IMR-90 (cell line): ENCODE results near the gene PPM1J. TPM values are rescaled to one million over a fixed set of nuclear protein-coding genes. Genes with fewer than 3 reads are reported as not detected.

Experiments used
- ATAC-seq: fragments of 200-7000 bp; cut with Tn5 transposase; 2 replicates; pipeline ENCODE4 v1.9.1; 2020; ENCODE audit warnings: low read depth, mild to moderate bottlenecking, moderate library complexity
- BruUV-seq: library from RNA; stranded (reverse); fragments of 400-500 nt; replicated peaks from 2 replicates; lab custom pipeline; 2021; lab: Mats Ljungman, UMichigan
- CTCF ChIA-PET: fragments of 300-600 bp; formaldehyde crosslinking; extraction: SDS; loops from one replicate; lab custom pipeline; 2021; ENCODE audit warnings: antibody characterized with exemption; lab: Yijun Ruan, JAX
- POLR2A ChIA-PET: fragments of 300-600 bp; sonication (Branson Sonifier 250); formaldehyde crosslinking; loops from one replicate; lab custom pipeline; 2022; ENCODE audit warnings: antibody characterized with exemption; ENCODE audit not compliant: unreplicated experiment; lab: Charles Lee
- DNase-seq: peaks from one replicate; pipeline ENCODE4 v3.0.0; 2013
- H2AFZ ChIP-seq: replicated peaks from 2 replicates; pipeline ENCODE3; 2013; ENCODE audit warnings: low read length, mild to moderate bottlenecking; ENCODE audit not compliant: poor library complexity
- H2AK5ac ChIP-seq: 2 replicates; pipeline ENCODE4 v1.6.1; 2013; ENCODE audit warnings: low read depth, low read length, inconsistent platforms
- H2AK9ac ChIP-seq: replicated peaks from 2 replicates; pipeline ENCODE3; 2013; ENCODE audit warnings: mild to moderate bottlenecking, low read depth, low read length, moderate library complexity; ENCODE audit not compliant: poor library complexity
- H2BK120ac ChIP-seq: 2 replicates; pipeline ENCODE4 v1.6.1; 2013; ENCODE audit warnings: low read depth, low read length, inconsistent platforms
- H2BK15ac ChIP-seq: 3 replicates; pipeline ENCODE4 v1.6.1; 2013; ENCODE audit warnings: low read depth, low read length, inconsistent platforms
- H2BK20ac ChIP-seq: 2 replicates; pipeline ENCODE4 v1.6.1; 2013; ENCODE audit warnings: low read depth, mild to moderate bottlenecking, inconsistent platforms, low read length, moderate library complexity
- H2BK5ac ChIP-seq: 2 replicates; pipeline ENCODE4 v1.6.1; 2013; ENCODE audit warnings: mild to moderate bottlenecking, low read depth, low read length, inconsistent platforms; ENCODE audit not compliant: poor library complexity, severe bottlenecking
- H3K14ac ChIP-seq: replicated peaks from 2 replicates; pipeline ENCODE4 v1.6.1; 2013; ENCODE audit warnings: low read depth, low read length, inconsistent platforms
- H3K18ac ChIP-seq: 2 replicates; pipeline ENCODE4 v1.6.1; 2013; ENCODE audit warnings: low read depth, low read length, control low read depth
- H3K23ac ChIP-seq: 2 replicates; pipeline ENCODE4 v1.6.1; 2013; ENCODE audit warnings: low read depth, low read length, inconsistent platforms
- H3K27ac ChIP-seq: 2 replicates; pipeline ENCODE4 v1.5.1; 2013; ENCODE audit warnings: mild to moderate bottlenecking, control low read depth, low read length; ENCODE audit not compliant: insufficient read depth
- H3K27me3 ChIP-seq: 2 replicates; pipeline ENCODE4 v1.6.1; 2013; ENCODE audit warnings: low read length; ENCODE audit not compliant: control insufficient read depth, insufficient read depth
- H3K36me3 ChIP-seq: 2 replicates; pipeline ENCODE4 v1.6.1; 2013; ENCODE audit warnings: low read length, mixed read lengths; ENCODE audit not compliant: control insufficient read depth, insufficient read depth
- H3K4ac ChIP-seq: 2 replicates; pipeline ENCODE4 v1.6.1; 2013; ENCODE audit warnings: low read depth, low read length, inconsistent platforms
- H3K4me1 ChIP-seq: 2 replicates; pipeline ENCODE4 v1.6.1; 2013; ENCODE audit warnings: low read length, mixed read lengths; ENCODE audit not compliant: control insufficient read depth, insufficient read depth
- H3K4me2 ChIP-seq: 2 replicates; pipeline ENCODE4 v1.6.1; 2013; ENCODE audit warnings: low read depth, mild to moderate bottlenecking, control low read depth, low read length, moderate library complexity
- H3K4me3 ChIP-seq: 2 replicates; pipeline ENCODE4 v1.5.1; 2013; ENCODE audit warnings: low read depth, mild to moderate bottlenecking, control low read depth, low read length, moderate library complexity; ENCODE audit not compliant: insufficient read depth
- H3K56ac ChIP-seq: 2 replicates; pipeline ENCODE4 v1.6.1; 2013; ENCODE audit warnings: low read length, inconsistent platforms; ENCODE audit not compliant: insufficient read depth; ENCODE audit errors: extremely low read depth
- H3K79me1 ChIP-seq, 2 experiments: 2 replicates each; pipeline ENCODE4 v1.6.1; 2013; ENCODE audit warnings: low read length in 2 of 2, inconsistent platforms in 1 of 2, low read depth in 1 of 2
- H3K9ac ChIP-seq: 2 replicates; pipeline ENCODE4 v1.6.1; 2013; ENCODE audit warnings: low read depth, low read length, control low read depth
- H3K9me1 ChIP-seq: 2 replicates; pipeline ENCODE4 v1.6.1; 2013; ENCODE audit warnings: low read length, inconsistent platforms; ENCODE audit not compliant: insufficient read depth
- H3K9me3 ChIP-seq: 2 replicates; pipeline ENCODE4 v1.6.1; 2013; ENCODE audit warnings: low read length; ENCODE audit not compliant: control insufficient read depth, insufficient read depth
- H4K20me1 ChIP-seq: 2 replicates; pipeline ENCODE4 v1.6.1; 2013; ENCODE audit warnings: low read length, inconsistent platforms; ENCODE audit not compliant: insufficient read depth
- H4K5ac ChIP-seq: 2 replicates; pipeline ENCODE4 v1.6.1; 2013; ENCODE audit warnings: mild to moderate bottlenecking, low read depth, low read length, control low read depth
- H4K8ac ChIP-seq, 2 experiments: 2 replicates each; pipeline ENCODE4 v1.6.1; 2013; ENCODE audit warnings: low read depth in 2 of 2, low read length in 2 of 2, control low read depth in 1 of 2, inconsistent platforms in 1 of 2
- H4K91ac ChIP-seq: 2 replicates; pipeline ENCODE4 v1.6.1; 2013; ENCODE audit warnings: low read depth, low read length, inconsistent platforms; ENCODE audit not compliant: insufficient read depth
- NFE2L2 ChIP-seq: fragments of 150-350 bp; IDR thresholded peaks from 2 replicates; pipeline ENCODE4 v1.6.1; 2016; ENCODE audit warnings: low read depth, mild to moderate bottlenecking, low read length
- POLR2A ChIP-seq: IDR thresholded peaks from 2 replicates; pipeline ENCODE4 v1.6.1; 2012; ENCODE audit warnings: mild to moderate bottlenecking, low read depth, low read length
- WGBS, 2 experiments: methylation state at CpG; one replicate each; pipeline versions ENCODE4 v1.1.5 to v1.1.7; 2013; ENCODE audit warnings: missing lambda C conversion rate in 2 of 2; ENCODE audit not compliant: insufficient read length in 1 of 2; ENCODE audit errors: extremely low coverage in 2 of 2; 5-methylcytosine and 5-hydroxymethylcytosine counted together
- dilution Hi-C: fragments of 300-500 bp; cut with HindIII; formaldehyde crosslinking; loops from one replicate; pipeline ENCODE4 v1.14.3; 2018; ENCODE audit warnings: low sequenced_read_pairs; ENCODE audit not compliant: unreplicated experiment
- in situ Hi-C: fragments of 300-500 bp; cut with MboI; formaldehyde crosslinking; loops from 3 replicates; pipeline ENCODE4 v1.14.3; 2019; ENCODE audit warnings: low sequenced_read_pairs, inconsistent platforms, mixed read lengths
- intact Hi-C: fragments of 100-400 bp; cut with micrococcal nuclease; formaldehyde crosslinking; loops from 2 replicates; pipeline ENCODE4 v1.10.0; 2022
- polyA plus RNA-seq, 3 experiments: library from polyadenylated mRNA; depleted of rRNA; stranded (reverse); fragments of >200 nt; gene quantifications; 2 replicates each; pipeline ENCODE4 v1.2.3, GENCODE V29; 2012; ENCODE audit warnings: low replicate concordance in 1 of 3
- total RNA-seq: library from RNA; depleted of rRNA; stranded (reverse); fragments of >200 nt; gene quantifications from 2 replicates; pipeline ENCODE4 v1.2.3, GENCODE V29; 2012

Gene PPM1J
- total and polyA plus RNA-seq, 2 of the 4 experiments (the other 2 are of a cell fraction): 1.8 to 2.4 TPM

DNA sequence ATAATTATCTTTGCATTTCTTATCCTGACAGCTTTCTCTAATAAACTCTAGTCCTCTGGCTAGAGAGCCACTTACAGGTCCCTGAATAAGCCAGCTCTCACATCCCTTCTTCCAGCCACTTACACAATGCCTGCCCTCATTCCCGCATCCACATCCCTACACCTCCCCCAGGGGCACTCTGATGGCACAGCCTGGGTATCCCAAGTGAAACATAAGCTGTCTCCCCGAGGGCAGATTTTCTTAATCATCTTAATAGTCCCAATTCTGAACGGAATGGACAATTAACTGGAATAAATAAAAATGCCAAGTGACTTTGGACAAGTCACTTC is 13.1 kb downstream of the PPM1J start:
- Histone ChIP-seq H4K5ac (no peak overlapping the region), H3K14ac (no peak overlapping the region; the same call in 1 of the 2 replicates), H2AK5ac (peak overlapping the region; percentile 56; the same call in 1 of the 2 replicates), H3K79me1 (peaks cover 7 to 68% of the 10 kb centered on the region in 2 experiments; a peak in 3 of 4 replicates), H3K4me3 (no peak overlapping the region), H2BK5ac (no peak overlapping the region), H3K27me3 (no peaks in the 10 kb centered on the region), H3K18ac (no peak overlapping the region), H3K4me1 (peaks cover 31% of the 10 kb centered on the region), H2BK20ac (no peak overlapping the region), H3K27ac (no peak overlapping the region), H4K20me1 (peaks cover 51% of the 10 kb centered on the region), H3K4ac (no peak overlapping the region), H3K36me3 (peaks cover 47% of the 10 kb centered on the region), H3K56ac (no peak overlapping the region), H3K23ac (peak overlapping the region; percentile 17; the same call in 1 of the 2 replicates), H3K4me2 (no peak overlapping the region), H2BK15ac (no peak overlapping the region), H4K8ac (no peak overlapping the region), H4K91ac (no peak overlapping the region), H3K9me1 (peaks cover 20% of the 10 kb centered on the region), H2AK9ac (no peak overlapping the region), H3K9me3 (no peaks in the 10 kb centered on the region), H2BK120ac (no peak overlapping the region), H3K9ac (no peak overlapping the region), H2AFZ (no peak overlapping the region)
- WGBS, 2 experiments: 100% methylated on average over 1 of the region's 3 CpGs; no CpG with 5 or more reads in 1 of the 2 experiments
- BruUV-seq: no TSS peak
- ATAC-seq: no peak
- ChIA-PET POLR2A (interaction anchor here (0.7 kb wide), 1 partner anchor 308 kb away, joined by 3 read pairs; no protein-coding TSS in a partner anchor), CTCF (interaction anchor here (0.9 kb wide), 1 partner anchor 28 kb away, joined by 5 read pairs; the partner anchor contains the start of gene MOV10)
- in situ Hi-C loops (loop anchor here (10.0 to 25.0 kb wide), 2 partner anchors 197 to 985 kb away; partner anchors contain the start of gene WNT2B), dilution Hi-C loops (no loop called here), intact Hi-C loops (loop anchor here (10.0 kb wide), 1 partner anchor 237 kb away; no protein-coding TSS in a partner anchor)
- TF ChIP-seq POLR2A (no peak), NFE2L2 (no peak)
- DNase-seq: no peak
